ENCODE data around the gene TDRD12.

- TF ChIP-seq ZNF610 (tag by site-specific recombination; IDR thresholded peaks at IDR 0.05; ENCODE audit: borderline replicate concordance) (no peak), ZNF501 (tag by site-specific recombination; IDR thresholded peaks at IDR 0.05) (no peak), ZNF132 (tag by site-specific recombination; IDR thresholded peaks at IDR 0.05; ENCODE audit: borderline replicate concordance) (no peak), CTCF (tag by site-specific recombination; IDR thresholded peaks at IDR 0.05) (no peak), ZNF416 (tag by site-specific recombination; IDR thresholded peaks at IDR 0.05) (no peak), YY1 (tag by site-specific recombination; IDR thresholded peaks at IDR 0.05) (no peak), BCL11B (tag by site-specific recombination; IDR thresholded peaks at IDR 0.05; ENCODE audit: low read depth) (no peak), ZNF146 (tag by site-specific recombination; IDR thresholded peaks at IDR 0.05) (no peak), REST (tag by site-specific recombination; IDR thresholded peaks at IDR 0.05) (no peak), ZNF16 (tag by site-specific recombination; IDR thresholded peaks at IDR 0.05; ENCODE audit: low read depth) (no peak), ZNF639 (tag by site-specific recombination; IDR thresholded peaks at IDR 0.05) (no peak), ZNF121 (tag by site-specific recombination; IDR thresholded peaks at IDR 0.05) (no peak), ZNF518A (tag by site-specific recombination; conservative IDR thresholded peaks at IDR 0.05; ENCODE audit: low read depth) (no peak)
- TF ChIP-seq, protein P1, sequence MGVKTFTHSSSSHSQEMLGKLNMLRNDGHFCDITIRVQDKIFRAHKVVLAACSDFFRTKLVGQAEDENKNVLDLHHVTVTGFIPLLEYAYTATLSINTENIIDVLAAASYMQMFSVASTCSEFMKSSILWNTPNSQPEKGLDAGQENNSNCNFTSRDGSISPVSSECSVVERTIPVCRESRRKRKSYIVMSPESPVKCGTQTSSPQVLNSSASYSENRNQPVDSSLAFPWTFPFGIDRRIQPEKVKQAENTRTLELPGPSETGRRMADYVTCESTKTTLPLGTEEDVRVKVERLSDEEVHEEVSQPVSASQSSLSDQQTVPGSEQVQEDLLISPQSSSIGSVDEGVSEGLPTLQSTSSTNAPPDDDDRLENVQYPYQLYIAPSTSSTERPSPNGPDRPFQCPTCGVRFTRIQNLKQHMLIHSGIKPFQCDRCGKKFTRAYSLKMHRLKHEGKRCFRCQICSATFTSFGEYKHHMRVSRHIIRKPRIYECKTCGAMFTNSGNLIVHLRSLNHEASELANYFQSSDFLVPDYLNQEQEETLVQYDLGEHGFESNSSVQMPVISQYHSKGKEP (tag by site-specific recombination; IDR thresholded peaks at IDR 0.05): no peak
These were observed 98.3 kb downstream of the TDRD12 start for GRCh38 chr19:32817569-32818476.
